Pons (tissue), 1 donor: ENCODE measurements around the gene TMC3.

ENCODE experiments used
- DNase-seq: peaks from one replicate; pipeline ENCODE4 v3.0.0-alpha.2; 2016; ENCODE audit warnings: low spot score

Gene TMC3

DNA sequence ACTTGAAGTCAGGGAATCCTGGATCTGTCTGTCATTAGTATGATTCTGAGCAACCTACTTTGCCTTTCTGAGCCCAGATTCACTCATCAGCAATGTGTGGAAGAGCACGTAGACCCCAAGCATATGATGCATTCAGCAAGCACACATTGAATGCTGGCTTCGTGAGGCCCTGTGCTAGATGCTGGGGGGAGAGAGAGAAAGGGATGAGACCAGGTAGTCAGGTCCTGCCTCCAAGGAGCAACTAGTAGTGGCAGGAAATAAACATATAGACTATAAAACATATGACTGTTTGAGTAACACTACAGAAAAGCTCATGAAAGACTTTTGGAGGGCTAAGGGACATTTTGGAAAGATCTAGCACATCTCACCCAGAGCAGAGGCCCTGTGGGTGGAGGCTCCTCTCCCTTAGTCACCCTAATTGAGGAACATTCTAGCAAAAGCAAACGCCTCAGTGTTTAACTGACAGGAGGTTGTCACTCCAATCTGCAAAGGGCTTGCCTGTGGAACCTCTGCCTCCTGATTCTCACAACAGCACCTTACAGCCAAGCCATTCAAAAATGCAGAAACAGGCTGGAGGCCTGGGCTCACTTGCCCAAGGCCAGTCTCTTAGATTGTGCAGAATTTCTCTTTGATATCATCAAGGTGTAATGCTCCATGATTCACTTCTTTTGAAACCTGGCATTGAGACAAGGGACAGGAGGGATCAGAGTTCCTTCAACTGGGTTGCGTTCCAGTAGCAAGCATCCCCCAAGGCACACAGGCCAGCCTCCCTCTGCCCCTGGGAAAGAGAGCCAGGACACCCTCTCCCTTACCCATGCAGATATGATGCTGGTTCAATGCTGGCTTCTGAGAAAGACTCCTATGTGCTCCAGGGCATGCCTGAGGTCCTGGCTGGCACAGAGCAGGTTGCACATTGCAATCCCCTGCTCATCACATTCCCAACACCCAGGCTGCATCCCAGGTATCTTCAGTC lies 76.1 kb downstream of the TMC3 start:
- DNase-seq = no peak

DNA sequence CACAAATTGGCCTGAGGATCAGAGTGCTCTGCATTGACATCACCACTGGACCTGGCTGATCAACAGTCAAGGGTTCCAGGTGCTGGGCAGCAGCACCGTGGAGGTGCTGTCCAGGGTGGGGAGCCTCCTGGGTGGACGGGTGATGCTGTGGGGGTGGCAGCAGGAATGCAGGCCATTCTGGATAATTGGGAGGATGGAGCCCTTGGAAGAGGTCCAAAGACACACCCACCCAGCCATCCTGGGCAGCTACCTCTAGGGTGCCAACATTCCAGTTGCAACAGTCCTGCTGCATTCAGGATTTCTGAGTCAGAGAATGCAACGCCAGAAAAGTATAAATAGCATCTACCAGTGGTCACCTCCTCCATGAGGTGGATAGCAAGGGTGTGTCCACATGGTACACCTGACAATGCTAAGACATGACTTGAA lies 76.9 kb downstream of the TMC3 start:
- no peak for DNase-seq

DNA sequence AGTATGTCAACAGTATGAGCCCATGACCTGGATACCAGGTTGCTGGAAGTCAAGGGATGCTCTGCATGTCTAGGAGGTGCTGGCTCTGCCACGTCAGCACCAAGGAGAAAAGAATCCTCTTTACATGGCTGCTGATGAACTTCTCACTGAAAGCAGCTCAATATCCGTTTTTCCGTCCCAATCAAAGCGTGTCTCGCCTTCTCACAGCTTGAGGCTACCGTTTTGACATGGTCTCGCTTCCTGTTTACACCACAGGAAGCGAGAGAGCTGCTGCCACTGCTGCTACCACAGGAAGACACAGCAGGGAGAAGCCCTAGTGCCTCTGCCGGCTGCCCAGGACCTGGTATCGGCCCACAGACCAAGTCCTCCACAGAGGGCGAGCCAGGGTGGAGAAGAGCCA lies 77.3 kb downstream of the TMC3 start:
- peak; percentile 74 for DNase-seq

DNA sequence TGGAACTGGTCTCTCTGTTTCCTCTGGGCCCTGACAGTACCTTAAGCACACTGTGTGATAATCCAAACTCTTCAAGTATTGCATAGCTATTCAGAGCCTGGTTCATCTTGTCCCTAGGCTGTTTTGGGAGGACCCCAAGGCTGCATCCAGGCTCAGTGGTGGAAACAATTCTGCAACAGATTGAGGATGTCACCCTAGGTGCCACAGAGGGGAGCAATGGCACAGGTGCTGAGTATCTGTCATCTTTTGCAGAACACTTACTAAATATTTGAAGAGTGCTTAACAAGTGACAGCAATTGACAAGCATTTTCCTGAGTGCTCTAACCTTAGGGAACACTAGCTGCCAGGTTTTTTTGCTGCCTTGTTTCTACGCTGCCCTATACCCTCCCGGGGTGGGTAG lies 77.8 kb downstream of the TMC3 start:
- DNase-seq = no peak

DNA sequence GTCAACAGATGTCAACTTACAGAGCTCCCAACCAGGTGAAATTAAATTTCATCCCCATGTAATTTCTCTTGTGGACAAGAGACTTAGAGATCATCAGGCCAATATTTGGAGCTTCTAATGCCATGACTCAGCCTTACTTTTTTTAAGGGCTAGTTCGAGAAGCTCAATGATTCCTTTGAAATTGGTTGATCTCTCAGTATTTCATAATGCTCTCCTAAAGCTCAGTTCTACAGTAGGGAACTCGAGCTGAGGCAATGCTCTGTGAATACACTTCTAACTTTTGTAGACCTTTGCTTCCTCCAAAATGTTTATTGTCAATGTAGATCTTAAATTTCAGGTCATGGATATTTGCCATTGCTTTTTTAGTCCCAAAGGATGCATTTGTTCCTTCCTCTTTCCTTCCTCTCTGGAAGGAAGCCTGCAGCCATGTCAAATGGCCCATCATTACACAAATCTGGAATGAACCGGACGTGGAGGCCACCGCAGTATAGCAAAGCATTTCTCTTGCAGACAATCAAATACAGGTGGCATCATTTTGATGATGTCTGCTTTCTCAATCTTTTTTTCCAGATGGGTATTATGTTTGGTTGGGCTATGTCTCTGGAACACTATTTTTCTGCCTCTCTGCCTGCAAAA lies 78.4 kb downstream of the TMC3 start:
- no peak for DNase-seq

DNA sequence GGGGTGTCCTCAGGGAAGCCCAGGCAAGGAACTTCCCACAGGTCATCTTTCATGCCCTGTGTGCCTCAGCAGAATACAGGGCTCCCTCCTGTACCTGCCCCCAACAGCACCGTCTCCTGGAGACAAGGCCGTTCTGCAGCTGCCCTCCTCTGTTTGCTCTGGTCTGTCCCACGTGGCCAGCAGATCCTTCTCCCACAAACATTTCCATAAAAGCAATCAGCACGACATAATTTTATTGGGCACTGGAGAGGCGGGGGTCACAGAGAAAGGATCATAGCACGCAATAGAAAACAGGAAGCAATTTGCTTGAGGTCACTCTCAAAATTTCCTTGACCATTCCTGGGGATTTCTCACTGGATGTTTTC lies 79.5 kb downstream of the TMC3 start:
- DNase-seq = no peak

DNA sequence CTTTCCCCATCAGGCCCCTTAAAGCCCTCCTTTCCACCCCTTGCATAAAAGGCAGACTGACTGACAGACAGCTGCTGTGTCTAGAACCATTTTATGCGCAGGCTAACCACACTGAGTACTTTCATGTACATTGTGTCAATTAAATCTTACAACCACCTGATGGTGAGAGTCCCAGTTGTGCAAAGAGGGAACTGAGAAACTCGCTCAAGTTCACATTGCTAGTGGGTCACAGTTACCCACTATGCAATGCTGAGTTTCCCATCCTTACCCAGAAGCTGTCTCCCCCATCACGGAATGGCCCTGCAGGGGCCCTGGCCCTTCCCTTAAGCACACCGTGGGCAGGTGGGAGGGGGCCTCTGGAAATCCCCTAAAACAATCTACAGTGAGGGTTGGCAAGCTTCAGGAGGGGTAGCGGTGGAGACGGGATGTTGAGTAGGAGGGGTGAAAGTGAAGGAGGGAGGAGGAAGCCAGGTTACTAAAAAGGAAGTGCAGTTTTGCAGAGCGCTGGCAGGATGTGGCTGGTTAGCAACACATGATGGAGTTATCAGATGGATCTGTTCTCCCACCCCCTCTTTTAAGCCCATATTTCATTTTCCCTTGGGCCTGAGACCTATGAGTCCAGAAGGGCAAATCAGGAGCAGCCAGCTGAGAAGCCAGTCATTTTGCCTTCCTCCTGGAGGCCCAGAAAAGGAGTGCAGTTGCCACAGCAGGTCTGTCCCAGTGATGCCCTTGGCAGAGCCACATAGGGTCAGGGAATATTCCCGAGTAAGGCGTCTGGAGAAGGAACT lies 80.1 kb downstream of the TMC3 start:
- DNase-seq = peak; percentile 50

DNA sequence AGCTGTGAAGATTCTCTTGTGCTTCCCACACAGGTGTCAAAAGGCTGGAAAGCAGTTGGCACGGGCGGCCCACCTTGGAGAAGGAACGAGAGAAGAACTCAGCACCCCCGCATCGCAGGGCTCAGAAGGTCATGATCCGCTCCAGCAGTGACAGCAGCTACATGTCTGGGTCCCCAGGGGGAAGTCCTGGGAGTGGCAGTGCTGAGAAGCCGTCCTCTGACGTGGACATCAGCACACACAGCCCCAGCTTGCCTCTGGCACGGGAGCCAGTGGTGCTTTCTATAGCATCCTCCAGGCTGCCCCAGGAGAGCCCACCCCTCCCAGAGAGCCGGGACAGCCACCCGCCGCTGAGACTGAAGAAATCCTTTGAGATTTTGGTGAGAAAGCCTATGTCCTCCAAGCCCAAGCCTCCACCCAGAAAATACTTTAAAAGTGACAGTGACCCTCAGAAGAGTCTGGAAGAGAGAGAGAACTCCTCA lies 81.5 kb downstream of the TMC3 start:
- DNase-seq = no peak

DNA sequence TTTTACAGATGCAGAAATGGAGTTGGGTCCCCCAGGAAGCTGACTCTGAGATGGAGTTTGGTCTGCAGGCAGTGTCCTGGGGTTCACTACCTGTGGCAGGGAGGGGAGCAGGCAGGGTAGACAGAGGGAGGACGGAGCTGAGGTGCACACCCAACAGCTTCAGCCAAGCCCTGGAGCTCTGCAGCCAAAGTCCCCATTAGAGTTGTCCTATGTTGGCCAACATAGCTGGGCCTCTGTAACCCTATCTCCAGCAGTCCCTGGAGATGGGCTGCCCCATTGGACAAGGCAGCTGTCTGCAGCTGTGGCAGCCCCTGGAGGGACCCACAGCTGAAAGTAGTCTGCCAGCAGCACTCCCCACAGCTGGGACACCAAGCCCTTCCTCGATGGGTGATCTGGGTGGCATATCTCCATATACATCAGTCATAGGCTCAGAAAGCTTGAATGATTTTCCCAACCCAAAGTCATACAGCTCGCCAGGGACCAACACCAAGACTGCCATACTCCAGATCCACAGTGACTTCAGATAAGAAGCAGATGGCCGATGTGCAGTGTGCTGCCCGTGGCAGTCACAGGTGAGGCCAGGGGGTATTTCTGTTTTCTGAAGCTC lies 82.0 kb downstream of the TMC3 start:
- DNase-seq = no peak

DNA sequence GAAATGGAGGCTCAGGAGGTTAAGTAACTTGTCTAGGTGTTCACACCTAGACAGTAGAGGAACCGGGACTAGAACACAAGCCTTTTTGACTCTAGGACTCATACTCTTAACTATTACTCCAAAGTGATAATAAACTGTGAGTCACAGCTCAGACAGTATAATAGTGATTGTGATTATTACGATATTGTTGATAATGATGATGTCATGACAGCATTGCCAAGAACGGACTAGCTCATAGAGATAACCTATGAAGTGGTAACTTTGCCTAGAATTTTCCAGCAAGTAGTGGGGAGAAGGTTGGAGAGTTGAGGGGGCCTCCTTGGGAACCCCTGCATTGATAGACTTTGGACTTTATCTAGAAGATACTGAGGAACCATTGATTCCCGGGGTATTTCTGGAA lies 84.1 kb downstream of the TMC3 start:
- DNase-seq = no peak

DNA sequence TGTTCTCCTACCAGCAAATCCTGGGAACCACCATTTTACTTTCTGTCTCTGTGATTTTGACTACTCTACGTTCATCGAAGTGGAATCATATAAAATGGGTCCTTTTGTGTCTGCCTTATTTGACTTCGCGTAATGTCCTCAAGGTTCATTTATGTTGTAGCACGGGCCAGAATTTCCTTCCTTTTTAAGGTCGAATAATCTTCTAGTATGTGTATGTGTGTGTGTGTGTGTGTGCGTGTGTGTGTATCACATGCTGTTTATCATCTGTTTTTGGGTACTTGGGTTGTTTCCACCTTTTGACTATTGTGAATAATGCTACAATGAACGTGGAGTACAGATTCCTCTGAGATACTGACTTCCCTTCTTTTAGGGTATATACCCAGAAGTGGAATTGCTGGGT lies 85.4 kb downstream of the TMC3 start:
- DNase-seq = no peak

DNA sequence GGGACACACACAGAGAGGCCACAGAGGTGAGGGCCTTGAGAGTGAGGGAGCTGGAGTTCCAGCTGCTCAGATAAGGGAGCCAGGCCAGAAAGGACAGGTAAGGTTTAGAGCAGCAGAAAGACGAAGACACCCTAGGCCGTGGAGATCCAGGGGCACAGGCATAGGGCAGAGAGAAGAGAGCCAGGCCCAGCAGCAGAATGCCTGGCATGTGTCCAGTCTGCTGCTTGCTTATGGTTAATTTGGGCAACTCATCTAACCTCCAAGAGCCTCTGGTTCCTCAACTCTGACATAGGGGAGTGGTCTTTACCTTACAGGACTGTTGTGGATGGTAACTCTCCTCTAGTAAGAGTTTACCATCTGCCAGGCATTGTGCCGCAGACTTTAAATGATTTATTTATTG lies 86.0 kb downstream of the TMC3 start:
- no peak for DNase-seq

DNA sequence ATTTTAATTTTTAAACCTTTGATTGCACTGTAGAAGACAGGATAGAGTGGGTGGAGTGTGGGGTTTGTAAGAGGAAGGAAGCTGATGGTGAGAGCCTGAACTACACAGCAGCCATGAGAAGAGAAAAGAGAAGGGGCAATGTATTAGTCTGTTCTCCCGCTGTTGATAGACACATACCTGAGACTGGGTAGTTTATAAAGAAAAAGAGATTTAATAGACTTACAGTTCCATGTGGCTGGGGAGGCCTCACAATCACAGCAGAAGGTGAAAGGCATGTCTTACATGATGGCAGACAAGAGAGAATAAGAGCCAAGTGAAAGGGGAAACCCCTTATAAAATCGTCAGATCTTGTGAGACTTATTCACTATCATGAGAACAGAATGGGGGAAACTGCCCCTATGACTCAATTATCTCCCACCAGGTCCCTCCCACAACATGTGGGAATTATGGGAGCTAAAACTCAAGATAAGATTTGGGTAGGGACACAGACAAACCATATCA lies 87.3 kb downstream of the TMC3 start:
- no peak for DNase-seq

DNA sequence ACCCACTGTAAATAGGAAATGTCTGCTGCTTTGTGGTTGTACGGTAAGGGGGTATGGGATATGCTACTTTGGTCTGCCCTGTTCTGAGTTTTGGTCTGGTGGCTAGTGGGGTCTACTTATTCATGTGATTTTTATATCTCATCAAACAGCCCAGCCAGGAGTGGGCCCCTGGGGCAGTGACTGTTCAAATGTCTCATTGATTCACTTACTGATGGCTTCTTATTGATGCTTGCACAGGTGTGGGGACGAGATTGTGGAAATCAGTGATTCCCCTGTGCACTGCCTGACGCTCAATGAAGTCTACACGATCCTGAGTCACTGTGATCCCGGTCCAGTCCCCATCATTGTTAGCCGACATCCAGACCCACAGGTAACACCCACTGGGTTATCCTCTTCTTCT lies 88.6 kb downstream of the TMC3 start:
- no peak for DNase-seq

DNA sequence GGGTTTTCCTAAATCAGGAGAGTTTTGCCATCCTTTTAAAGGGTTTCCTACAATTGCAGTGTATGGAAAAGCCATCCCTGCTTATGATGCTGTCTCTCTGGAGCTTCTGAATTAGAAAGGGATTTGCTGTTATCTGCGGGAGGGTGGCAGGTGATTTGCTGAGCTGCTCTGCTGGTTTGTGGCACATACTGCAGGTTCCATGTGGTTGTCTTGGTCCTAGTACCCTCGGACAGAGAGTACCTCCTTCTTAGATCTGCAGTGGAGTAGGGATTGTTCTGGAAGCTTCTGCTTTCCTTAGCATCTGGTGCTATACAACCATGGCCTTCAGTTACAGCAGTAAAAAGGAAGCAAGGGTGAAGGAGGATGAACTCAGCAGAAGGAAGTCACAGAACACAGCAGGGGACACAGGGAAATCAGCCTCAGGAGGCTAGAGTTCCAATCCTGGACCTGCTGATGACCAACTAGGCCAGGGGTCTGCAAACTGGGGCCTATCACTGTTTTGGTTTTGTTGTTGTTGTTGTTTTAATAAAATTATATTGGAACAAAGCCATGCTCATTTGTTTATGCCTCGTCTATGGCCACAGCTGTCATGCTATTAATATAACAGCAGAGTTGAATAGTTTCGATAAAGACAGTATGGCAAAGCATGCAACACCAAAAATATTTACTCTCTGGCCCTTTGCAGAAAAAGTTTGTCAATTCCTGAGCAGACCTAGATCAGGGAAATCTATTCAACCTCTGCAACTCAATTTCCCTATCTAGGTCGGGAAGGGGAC lies 89.6 kb downstream of the TMC3 start:
- DNase-seq = peak; percentile 40

DNA sequence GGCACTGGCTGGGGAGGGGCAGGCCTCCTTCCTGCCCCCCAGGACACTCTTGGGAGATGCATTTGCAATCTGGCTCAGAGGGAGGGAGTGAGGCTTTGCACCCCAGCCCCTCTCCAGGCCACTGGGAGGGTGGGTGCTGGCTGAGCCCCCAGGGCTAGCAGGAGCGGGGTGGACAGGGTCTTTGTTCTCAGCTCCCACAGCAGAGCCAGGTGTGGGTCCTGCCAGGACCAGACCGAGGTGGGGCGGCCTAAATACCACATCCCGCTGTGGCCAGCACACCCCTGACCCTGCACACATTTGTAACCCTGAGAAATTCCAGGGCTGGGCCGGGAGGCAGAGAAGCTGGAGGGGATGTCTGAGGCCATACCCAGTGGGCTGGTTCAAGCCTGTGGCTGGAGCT lies 91.1 kb downstream of the TMC3 start:
- no peak for DNase-seq

DNA sequence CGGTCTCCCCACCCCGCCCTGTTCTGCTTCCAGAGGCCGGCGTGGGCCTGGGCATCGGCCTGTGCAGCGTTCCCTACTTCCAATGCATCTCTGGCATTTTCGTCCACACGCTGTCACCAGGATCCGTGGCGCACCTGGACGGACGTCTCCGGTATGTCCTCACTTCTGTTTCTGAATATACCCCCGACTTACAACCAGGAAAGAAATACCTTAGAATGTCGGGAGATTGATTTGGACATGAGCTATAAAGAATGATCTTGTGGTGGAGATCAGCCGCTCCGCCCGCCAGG lies 91.5 kb downstream of the TMC3 start:
- no peak for DNase-seq

DNA sequence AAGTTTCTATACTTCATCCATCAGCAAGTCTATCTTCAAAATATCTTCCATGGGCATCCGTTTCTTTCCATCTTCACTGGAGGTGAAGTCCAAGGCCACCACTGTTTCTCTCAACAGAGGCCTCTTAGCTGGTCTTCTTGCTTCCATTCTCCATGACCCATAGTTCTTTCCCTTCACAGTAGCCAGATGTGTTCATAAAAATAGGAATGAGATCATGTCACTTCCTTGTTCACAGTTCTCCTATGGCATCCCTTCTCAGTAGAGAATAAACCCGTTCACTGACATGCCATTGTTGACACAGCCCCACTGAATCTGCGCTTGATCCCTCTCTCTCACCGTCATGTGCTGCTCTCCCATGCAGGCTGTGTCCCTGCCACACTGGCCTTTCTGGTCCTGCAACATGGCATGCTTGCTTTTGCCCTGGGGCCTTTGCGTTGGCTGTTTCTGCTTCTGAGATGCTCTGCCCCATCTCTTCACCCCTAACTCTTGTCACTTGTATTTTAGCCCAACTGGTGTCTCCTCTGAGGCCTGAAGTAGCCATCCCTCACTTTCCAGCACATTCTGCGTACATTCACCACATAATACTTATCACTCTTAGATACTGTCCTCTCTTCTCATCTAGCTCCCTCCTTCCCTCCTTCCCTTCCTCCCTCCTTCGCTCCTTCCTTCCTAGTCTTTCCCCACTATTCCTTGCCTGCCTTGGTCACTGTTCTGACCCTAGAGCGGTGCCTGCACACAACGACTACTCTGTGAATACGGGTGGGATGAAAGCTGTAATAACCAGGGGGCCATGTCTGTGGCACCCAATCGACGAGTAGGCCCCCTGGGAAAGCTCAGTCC lies 92.0 kb downstream of the TMC3 start:
- DNase-seq = no peak

DNA sequence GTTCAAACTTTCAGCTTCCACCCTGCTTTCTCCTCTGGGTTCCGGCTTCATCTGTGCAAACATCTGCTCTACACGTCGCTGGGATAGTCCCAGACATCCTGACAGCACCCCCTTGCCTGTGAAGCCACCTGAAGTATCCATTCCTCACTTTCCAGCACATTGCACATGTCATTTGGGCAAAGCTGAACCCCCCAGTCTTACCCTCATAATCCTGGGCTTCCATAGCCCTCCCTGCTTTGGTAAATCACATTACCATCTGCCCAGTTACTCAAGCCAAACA lies 92.6 kb downstream of the TMC3 start:
- DNase-seq = no peak
